ENCODE measurements around the gene S100A16. TPM values are rescaled to one million over a fixed set of nuclear protein-coding genes. Genes with fewer than 3 reads are reported as not detected.

The S100A16 gene
- total and polyA plus RNA-seq, 4 donors = 70.6 to 182 (median 141) TPM

GRCh38 chr1:153619171-153619570 is 6.2 kb upstream of the S100A16 start:
- TF ChIP-seq CTCF (IDR thresholded peaks at IDR 0.05; ENCODE audit: control extremely low read depth, extremely low read depth) = no peak
- Histone ChIP-seq H3K9ac (ENCODE audit: insufficient read depth in 1 of 2, low read length in 2 of 2) (no peak overlapping the region), H3K4me1 (ENCODE audit: control insufficient read depth in 5 of 5, insufficient read depth in 5 of 5, low read length in 5 of 5) (peaks cover 0 to 18% (median 11%) of the 10 kb centered on the region in 5 donors), H3K27me3 (ENCODE audit: control insufficient read depth in 3 of 3, insufficient read depth in 3 of 3, low read length in 2 of 3) (no peaks in the 10 kb centered on the region), H3K9me3 (ENCODE audit: control insufficient read depth in 4 of 4, insufficient read depth in 3 of 4, low read length in 3 of 4) (no peaks in the 10 kb centered on the region), H3K4me3 (no peak overlapping the region), H3K36me3 (ENCODE audit: control insufficient read depth in 4 of 4, insufficient read depth in 4 of 4, low read length in 4 of 4) (peaks cover 2 to 6% (median 4%) of the 10 kb centered on the region in 4 donors), H3K27ac (ENCODE audit: low read depth in 1 of 2, low read length in 1 of 2) (no peak overlapping the region)
- DNase-seq (no peak), ATAC-seq (ENCODE audit: insufficient read depth, low FRiP score) (no peak)
- WGBS, 2 donors = 86 to 94% methylated on average over 6 of the region's 6 CpGs

- H3K27ac ChIP-seq (ENCODE audit: low read depth in 1 of 2, low read length in 1 of 2) = peak overlapping the region in 1 of 2 donors; percentile 49
- H3K36me3 ChIP-seq (ENCODE audit: control insufficient read depth in 4 of 4, insufficient read depth in 4 of 4, low read length in 4 of 4) = peaks cover 2 to 5% (median 3%) of the 10 kb centered on the region in 4 donors
- no peaks in the 10 kb centered on the region for H3K9me3 ChIP-seq (ENCODE audit: control insufficient read depth in 4 of 4, insufficient read depth in 3 of 4, low read length in 3 of 4)
- 6 to 30% methylated on average over 6 of the region's 6 CpGs for WGBS, 2 donors
- no peaks in the 10 kb centered on the region for H3K27me3 ChIP-seq (ENCODE audit: control insufficient read depth in 3 of 3, insufficient read depth in 3 of 3, low read length in 2 of 3)
- DNase-seq = peak in 1 of 3 donors; percentile 74
- no peak for ATAC-seq (ENCODE audit: insufficient read depth, low FRiP score)
- H3K4me1 ChIP-seq (ENCODE audit: control insufficient read depth in 5 of 5, insufficient read depth in 5 of 5, low read length in 5 of 5) = peaks cover 0 to 27% (median 11%) of the 10 kb centered on the region in 5 donors
- no peak overlapping the region for H3K9ac ChIP-seq (ENCODE audit: insufficient read depth in 1 of 2, low read length in 2 of 2)
- peak; percentile 65 for TF ChIP-seq CTCF (IDR thresholded peaks at IDR 0.05; ENCODE audit: control extremely low read depth, extremely low read depth)
- H3K4me3 ChIP-seq = no peak overlapping the region
Measured at GRCh38 chr1:153617663-153618062, 4.7 kb upstream of the S100A16 start.

- no peak for TF ChIP-seq CTCF (IDR thresholded peaks at IDR 0.05; ENCODE audit: control extremely low read depth, extremely low read depth)
- 58 to 93% methylated on average over 5 of the region's 5 CpGs for WGBS, 2 donors
- H3K4me1 ChIP-seq (ENCODE audit: control insufficient read depth in 5 of 5, insufficient read depth in 5 of 5, low read length in 5 of 5) = peaks cover 0 to 29% (median 11%) of the 10 kb centered on the region in 5 donors
- peak; percentile 63 to 84 (median 64) for DNase-seq
- H3K36me3 ChIP-seq (ENCODE audit: control insufficient read depth in 4 of 4, insufficient read depth in 4 of 4, low read length in 4 of 4) = peaks cover 1 to 4% (median 3%) of the 10 kb centered on the region in 4 donors
- peak overlapping the region; percentile 10 to 49 for H3K27ac ChIP-seq (ENCODE audit: low read depth in 1 of 2, low read length in 1 of 2)
- H3K9ac ChIP-seq (ENCODE audit: insufficient read depth in 1 of 2, low read length in 2 of 2) = peak overlapping the region in 1 of 2 donors; percentile 26
- ATAC-seq (ENCODE audit: insufficient read depth, low FRiP score) = no peak
- H3K9me3 ChIP-seq (ENCODE audit: control insufficient read depth in 4 of 4, insufficient read depth in 3 of 4, low read length in 3 of 4) = no peaks in the 10 kb centered on the region
- no peaks in the 10 kb centered on the region for H3K27me3 ChIP-seq (ENCODE audit: control insufficient read depth in 3 of 3, insufficient read depth in 3 of 3, low read length in 2 of 3)
- H3K4me3 ChIP-seq = no peak overlapping the region
Measured at GRCh38 chr1:153616917-153617311, 4.0 kb upstream of the S100A16 start.

All from lung (tissue), 12 donors.